Kasumi-1 (cell line): ENCODE data around the gene AKAP8L.
"Not testable (repeated sequence)": the region's sequence is repeated elsewhere in the genome, so short reads cannot be mapped to it uniquely, and the experiment has no call there.

Source experiments
- DNase-seq, 2 experiments: peaks; one replicate each; lab custom pipeline; 2025; lab: John Stamatoyannopoulos, UW

The AKAP8L gene

GRCh38 chr19:15353908-15354307, 64.9 kb downstream of the AKAP8L start:
- DNase-seq, result no peak

GRCh38 chr19:15352535-15352934, 66.3 kb downstream of the AKAP8L start:
- not testable (repeated sequence) for DNase-seq

- DNase-seq, result not testable (repeated sequence)
These were observed 77.5 kb downstream of the AKAP8L start for GRCh38 chr19:15341328-15341727.

- DNase-seq, result no peak
These were observed 78.7 kb downstream of the AKAP8L start for GRCh38 chr19:15340086-15340485.

- no peak for DNase-seq
These were observed 81.6 kb downstream of the AKAP8L start for GRCh38 chr19:15337202-15337601.

- DNase-seq, result not testable (repeated sequence)
These were observed 82.8 kb downstream of the AKAP8L start for GRCh38 chr19:15335992-15336391.

GRCh38 chr19:15332311-15332996, 86.3 kb downstream of the AKAP8L start, which contains the start of gene BRD4:
Gene BRD4, minus strand, starts transcription at chr19:15332539. Its CDS starts 59,440 bp downstream, at chr19:15273099.
- DNase-seq, result peak; percentile 32 to 44

GRCh38 chr19:15331419-15332310, 87.1 kb downstream of the AKAP8L start:
- peak in 1 of 2 experiments; percentile 21 for DNase-seq

GRCh38 chr19:15330801-15331418, 87.9 kb downstream of the AKAP8L start:
- no peak for DNase-seq
